Parathyroid adenoma (tissue), 2 donors: ENCODE results near the gene NPBWR2.

Source experiments
- H2AFZ ChIP-seq: fragments of 300-600 bp; sonication (generic); one replicate; pipeline ENCODE4 v1.7.0; 2017; ENCODE audit warnings: antibody characterized with exemption, mild to moderate bottlenecking
- H3K27ac ChIP-seq: fragments of 300-600 bp; sonication (generic); one replicate; pipeline ENCODE4 v1.7.0; 2017
- H3K27me3 ChIP-seq: fragments of 300-600 bp; sonication (generic); one replicate; pipeline ENCODE4 v1.7.0; 2017; ENCODE audit warnings: low read length; ENCODE audit not compliant: control insufficient read depth, insufficient read depth
- H3K36me3 ChIP-seq: fragments of 300-600 bp; sonication (generic); one replicate; pipeline ENCODE4 v1.7.0; 2017; ENCODE audit warnings: low read length; ENCODE audit not compliant: control insufficient read depth, insufficient read depth
- H3K4me1 ChIP-seq: fragments of 300-600 bp; sonication (generic); one replicate; pipeline ENCODE4 v1.7.0; 2017; ENCODE audit warnings: control low read depth
- H3K4me2 ChIP-seq: fragments of 300-600 bp; sonication (generic); one replicate; pipeline ENCODE4 v1.7.0; 2017; ENCODE audit warnings: low read length
- H3K4me3 ChIP-seq: fragments of 300-600 bp; sonication (generic); one replicate; pipeline ENCODE4 v1.7.0; 2017; ENCODE audit warnings: low read depth, low read length
- H3K79me2 ChIP-seq: fragments of 300-600 bp; sonication (generic); one replicate; pipeline ENCODE4 v1.7.0; 2017; ENCODE audit warnings: control low read depth
- H3K9ac ChIP-seq: fragments of 300-600 bp; sonication (generic); one replicate; pipeline ENCODE4 v1.7.0; 2017; ENCODE audit warnings: mild to moderate bottlenecking
- H3K9me3 ChIP-seq: fragments of 300-600 bp; sonication (generic); one replicate; pipeline ENCODE4 v1.7.0; 2017; ENCODE audit warnings: low read length; ENCODE audit not compliant: control insufficient read depth
- CTCF ChIP-seq: fragments of 300-600 bp; sonication (generic); IDR thresholded peaks from one replicate; pipeline ENCODE4 v1.7.0; 2017; ENCODE audit warnings: antibody characterized with exemption, mild to moderate bottlenecking
- donor health status: primary hyperparathyroidism.

NPBWR2 gene

GRCh38 chr20:64055396-64055892, 51.9 kb downstream of the NPBWR2 start:
- Histone ChIP-seq H3K4me2 (no peak overlapping the region), H3K4me1 (no peaks in the 10 kb centered on the region), H3K9ac (no peak overlapping the region), H3K4me3 (no peak overlapping the region), H3K9me3 (no peaks in the 10 kb centered on the region), H2AFZ (no peak overlapping the region), H3K27me3 (no peaks in the 10 kb centered on the region), H3K79me2 (no peaks in the 10 kb centered on the region), H3K36me3 (no peaks in the 10 kb centered on the region), H3K27ac (peak overlapping the region; percentile 45)
- no peak for TF ChIP-seq CTCF

GRCh38 chr20:64053841-64054661, 53.3 kb downstream of the NPBWR2 start:
- Histone ChIP-seq H3K9ac (no peak overlapping the region), H2AFZ (no peak overlapping the region), H3K4me3 (no peak overlapping the region), H3K79me2 (no peaks in the 10 kb centered on the region), H3K27ac (peak overlapping the region; percentile 45), H3K9me3 (no peaks in the 10 kb centered on the region), H3K36me3 (no peaks in the 10 kb centered on the region), H3K27me3 (no peaks in the 10 kb centered on the region), H3K4me1 (no peaks in the 10 kb centered on the region), H3K4me2 (no peak overlapping the region)
- TF ChIP-seq CTCF: peak; percentile 13
